Heart left ventricle (tissue), 16 donors: ENCODE results near the gene SLC22A14. TPM values are rescaled to one million over a fixed set of nuclear protein-coding genes. Genes with fewer than 3 reads are reported as not detected.

Source experiments
- ATAC-seq, 4 donors: fragments of 200-7000 bp; cut with Tn5 transposase; one replicate each; pipeline ENCODE4 v1.9.1; 2020 to 2022; ENCODE audit warnings: moderate library complexity in 4 of 4, mild to moderate bottlenecking in 3 of 4, moderate number of reproducible peaks in 1 of 4
- DNase-seq, 5 donors: peaks; one replicate each; pipeline ENCODE4 v3.0.0-alpha.2; 2020
- H3K27ac ChIP-seq, 12 donors: fragments of 200-600 bp; sonication (generic) in 4 of 12; one replicate each; pipeline versions ENCODE4 v1.5.0 to v1.8.0; 2016 to 2022; ENCODE audit warnings: mild to moderate bottlenecking in 2 of 12
- H3K27me3 ChIP-seq, 9 donors: fragments of 200-600 bp; sonication (generic) in 2 of 9; one replicate each; pipeline versions ENCODE4 v1.5.1 to v1.8.0; 2016 to 2022; ENCODE audit warnings: mild to moderate bottlenecking in 3 of 9
- H3K36me3 ChIP-seq, 9 donors: fragments of 200-600 bp; sonication (generic) in 2 of 9; one replicate each; pipeline versions ENCODE4 v1.5.0 to v1.8.0; 2018 to 2022; ENCODE audit warnings: mild to moderate bottlenecking in 2 of 9
- H3K4me1 ChIP-seq, 12 donors: fragments of 200-600 bp; sonication (generic) in 4 of 12; one replicate each; pipeline versions ENCODE4 v1.5.0 to v1.8.0; 2016 to 2022; ENCODE audit warnings: mild to moderate bottlenecking in 3 of 12
- H3K4me3 ChIP-seq, 12 donors: fragments of 200-600 bp; sonication (generic) in 4 of 12; one replicate each; pipeline versions ENCODE4 v1.5.0 to v1.8.0; 2017 to 2022; ENCODE audit warnings: mild to moderate bottlenecking in 9 of 12, moderate library complexity in 4 of 12
- H3K9me3 ChIP-seq, 12 donors: fragments of 200-600 bp; sonication (generic) in 4 of 12; one replicate each; pipeline versions ENCODE4 v1.5.0 to v1.8.0; 2016 to 2022; ENCODE audit warnings: mild to moderate bottlenecking in 1 of 12
- CTCF ChIP-seq, 12 donors: fragments of 200-600 bp; sonication (generic) in 4 of 12; IDR thresholded peaks; one replicate each; pipeline versions ENCODE4 v1.5.0 to v1.8.0; 2018 to 2022; ENCODE audit warnings: antibody characterized with exemption in 12 of 12, mild to moderate bottlenecking in 5 of 12
- POLR2A ChIP-seq, 2 donors: fragments of 450-650 bp; IDR thresholded peaks; one replicate each; pipeline ENCODE4 v1.6.1; 2017; ENCODE audit warnings: antibody characterized with exemption in 2 of 2, mild to moderate bottlenecking in 2 of 2, moderate library complexity in 2 of 2
- WGBS, 4 donors: extraction: QIAGEN DNeasy Blood & Tissue Kit in 2 of 4; methylation state at CpG; one replicate each; pipeline versions ENCODE4 v1.1.5 to v1.1.7; 2013 to 2018; 5-methylcytosine and 5-hydroxymethylcytosine counted together
- intact Hi-C, 10 donors: fragments of 100-400 bp; cut with DNase I; formaldehyde crosslinking; loops; one replicate each; pipeline versions ENCODE4 v1.11.1 to v1.14.2; 2022
- polyA plus RNA-seq, 2 donors: library from polyadenylated mRNA; stranded (reverse); fragments of 200-250 nt; gene quantifications; one replicate each; pipeline ENCODE4 v1.2.3, GENCODE V29; 2013
- total RNA-seq, 9 donors: library from RNA; depleted of rRNA in 2 of 9; stranded (reverse); fragments of >200 nt in 2 of 9; fragmentation: NEBNext Ultra II Directional in 3 of 9; extraction: Animal tissue kit (Norgen Biotek cat#: 25700) in 3 of 9; gene quantifications; one replicate each; pipeline versions ENCODE4 v1.1.0 to v1.2.4, GENCODE V29; 2016 to 2023
- donor health status: ischemic (EF 13 %, LVEDD 7.1; RV severe dilation, severe dysfunction).
- donor health status: healthy with polysubstance abuse.
- donor health status: DM: no; HTN: yes; CAD: no.
- donor health status: DM: no; HTN: no; CAD: no.
- donor health status: ischemic (EF 25% LVEDD 6.9; RV normal size, moderate dysfunction).
- donor health status: ischemic (EF 25% LVEDD 5.7; RV mildly dilated, moderate dysfunction).
- donor health status: healthy.
- donor health status: DM: yes; HTN: yes; CAD: no.
- donor health status: ischemic (EF 35%, LVEDD 5.7; RV mildly dilated, moderate dysfunction).
- donor health status: nonischemic (EF 11% LVEDD 7.7; RV severe dilation, severe dysfunction).
- donor health status: DM: yes; HTN: yes; CAD: no.
- donor health status: PGD.
- donor health status: ischemic (EF 29% LVEDD 5.4; RV normal size, mild dysfunction).
- donor health status: nonischemic (EF 23%, LVEDD 6.1; RV moderate dilation, normal function).

SLC22A14 gene
- total and polyA plus RNA-seq, 11 donors = 0.06 to 0.14 (median 0.12) TPM; not detected in 7

- Histone ChIP-seq H3K27ac (no peak overlapping the region), H3K27me3 (no peaks in the 10 kb centered on the region), H3K4me1 (no peaks in the 10 kb centered on the region), H3K4me3 (no peak overlapping the region), H3K9me3 (no peaks in the 10 kb centered on the region), H3K36me3 (peaks cover 0 to 72% (median 58%) of the 10 kb centered on the region in 9 donors)
- 92 to 98% (median 97%) methylated on average over 4 of the region's 4 CpGs for WGBS, 4 donors
- DNase-seq = no peak
- ATAC-seq = no peak
- TF ChIP-seq POLR2A (IDR thresholded peaks at IDR 0.05) (no peak), CTCF (IDR thresholded peaks at IDR 0.05) (no peak)
- intact Hi-C loops = loop anchor here in 2 of 10 donors (10.0 kb wide), 1 partner anchor 221 kb away; no protein-coding TSS in a partner anchor
These were observed 28.4 kb upstream of the SLC22A14 start for GRCh38 chr3:38253704-38254103.

GRCh38 chr3:38254872-38255271 lies 27.2 kb upstream of the SLC22A14 start:
- Histone ChIP-seq H3K9me3 (no peaks in the 10 kb centered on the region), H3K27ac (no peak overlapping the region), H3K4me1 (no peaks in the 10 kb centered on the region), H3K27me3 (no peaks in the 10 kb centered on the region), H3K4me3 (no peak overlapping the region), H3K36me3 (peaks cover 0 to 61% (median 47%) of the 10 kb centered on the region in 9 donors)
- 72 to 93% (median 81%) methylated on average over 2 of the region's 2 CpGs for WGBS, 4 donors
- no peak for DNase-seq
- no peak for ATAC-seq
- TF ChIP-seq POLR2A (IDR thresholded peaks at IDR 0.05) (no peak), CTCF (IDR thresholded peaks at IDR 0.05) (no peak)
- intact Hi-C loops = loop anchor here in 2 of 10 donors (10.0 kb wide), 1 partner anchor 220 kb away; no protein-coding TSS in a partner anchor

- no peak overlapping the region for H3K27ac ChIP-seq
- 68 to 82% (median 78%) methylated on average over 1 of the region's 1 CpG for WGBS, 4 donors
- H3K4me3 ChIP-seq = no peak overlapping the region
- intact Hi-C loops = loop anchor here in 2 of 10 donors (10.0 kb wide), 1 partner anchor 219 kb away; no protein-coding TSS in a partner anchor
- H3K4me1 ChIP-seq = no peaks in the 10 kb centered on the region
- H3K36me3 ChIP-seq = peaks cover 0 to 53% (median 40%) of the 10 kb centered on the region in 9 donors
- TF ChIP-seq POLR2A (IDR thresholded peaks at IDR 0.05) (no peak), CTCF (IDR thresholded peaks at IDR 0.05) (no peak)
- DNase-seq = no peak
- ATAC-seq = no peak
- H3K9me3 ChIP-seq = no peaks in the 10 kb centered on the region
- H3K27me3 ChIP-seq = no peaks in the 10 kb centered on the region
These were observed 26.5 kb upstream of the SLC22A14 start for GRCh38 chr3:38255627-38256026.

- ATAC-seq = no peak
- 82 to 96% (median 87%) methylated on average over 1 of the region's 1 CpG for WGBS, 4 donors
These were observed 24.5 kb upstream of the SLC22A14 start for GRCh38 chr3:38257583-38257982.

More at GRCh38 chr3:38257583-38257982, 24.5 kb upstream of the SLC22A14 start:
- no peaks in the 10 kb centered on the region for H3K9me3 ChIP-seq
- no peak for DNase-seq
- H3K27me3 ChIP-seq = no peaks in the 10 kb centered on the region
- H3K4me1 ChIP-seq = no peaks in the 10 kb centered on the region
- TF ChIP-seq POLR2A (IDR thresholded peaks at IDR 0.05) (no peak), CTCF (IDR thresholded peaks at IDR 0.05) (no peak)
- H3K36me3 ChIP-seq = peaks cover 0 to 34% (median 23%) of the 10 kb centered on the region in 9 donors
- H3K27ac ChIP-seq = no peak overlapping the region
- intact Hi-C loops = loop anchor here in 2 of 10 donors (10.0 kb wide), 1 partner anchor 217 kb away; no protein-coding TSS in a partner anchor
- no peak overlapping the region for H3K4me3 ChIP-seq
